Middle frontal gyrus (tissue), 1 donor: ENCODE data around the gene KLRF1.

Experiments
- DNase-seq: peaks from one replicate; pipeline ENCODE4 v3.0.0-alpha.2; 2015; ENCODE audit warnings: low spot score; ENCODE audit errors: extremely low spot score

Gene KLRF1, protein sequence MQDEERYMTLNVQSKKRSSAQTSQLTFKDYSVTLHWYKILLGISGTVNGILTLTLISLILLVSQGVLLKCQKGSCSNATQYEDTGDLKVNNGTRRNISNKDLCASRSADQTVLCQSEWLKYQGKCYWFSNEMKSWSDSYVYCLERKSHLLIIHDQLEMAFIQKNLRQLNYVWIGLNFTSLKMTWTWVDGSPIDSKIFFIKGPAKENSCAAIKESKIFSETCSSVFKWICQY

DNA sequence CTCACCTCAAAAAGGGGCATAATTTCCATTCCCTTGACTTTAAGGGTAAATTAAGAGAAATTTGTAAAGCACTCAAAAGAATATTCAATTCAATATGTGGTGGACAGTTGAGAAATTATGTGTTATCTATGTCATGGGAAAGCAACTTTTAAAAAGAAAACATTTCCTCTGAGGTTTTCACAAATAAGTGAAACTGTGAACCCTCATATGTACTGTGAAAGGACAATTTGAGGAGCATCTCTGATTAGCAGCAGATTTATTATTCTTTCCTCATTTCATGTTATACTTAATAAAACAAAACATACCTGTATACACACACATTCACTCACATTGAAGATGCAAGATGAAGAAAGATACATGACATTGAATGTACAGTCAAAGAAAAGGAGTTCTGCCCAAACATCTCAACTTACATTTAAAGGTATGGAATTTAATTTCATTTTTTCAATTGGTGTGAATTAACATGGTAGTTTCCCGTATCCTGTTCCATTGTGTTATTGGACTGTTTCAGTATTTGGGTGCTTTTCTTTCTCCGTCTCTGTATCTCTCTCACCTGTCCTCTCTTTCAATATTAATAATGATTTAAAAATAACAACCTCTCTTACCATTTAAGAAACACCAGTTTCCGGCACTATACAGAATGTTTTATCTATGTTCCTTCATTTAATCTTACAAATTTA is at the start of gene KLRF1:
KLRF1 (plus strand) TSS at position 273 of the 680 bp plus-strand sequence; CDS start at position 337, 64 bp downstream.
- no peak for DNase-seq

DNA sequence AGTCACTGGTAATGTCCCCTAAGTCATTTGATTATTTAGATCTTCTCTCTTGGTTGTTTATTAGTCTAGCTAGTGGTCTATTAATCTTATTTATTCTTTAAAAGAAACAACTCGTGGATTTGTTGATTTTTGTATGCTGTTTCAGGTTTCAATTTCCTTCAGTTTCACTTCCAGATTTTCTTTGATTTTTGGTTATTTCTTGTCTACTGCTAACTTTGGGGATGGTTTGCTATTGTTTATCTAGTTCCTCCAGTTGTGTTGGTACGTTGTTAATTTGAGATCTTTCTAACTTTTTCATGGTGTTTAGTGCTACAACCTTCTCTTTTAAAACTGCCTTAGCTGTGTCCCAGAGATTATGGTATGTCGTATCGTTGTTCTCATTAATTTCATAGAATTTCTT is 48.1 kb upstream of the KLRF1 start:
- DNase-seq: no peak

DNA sequence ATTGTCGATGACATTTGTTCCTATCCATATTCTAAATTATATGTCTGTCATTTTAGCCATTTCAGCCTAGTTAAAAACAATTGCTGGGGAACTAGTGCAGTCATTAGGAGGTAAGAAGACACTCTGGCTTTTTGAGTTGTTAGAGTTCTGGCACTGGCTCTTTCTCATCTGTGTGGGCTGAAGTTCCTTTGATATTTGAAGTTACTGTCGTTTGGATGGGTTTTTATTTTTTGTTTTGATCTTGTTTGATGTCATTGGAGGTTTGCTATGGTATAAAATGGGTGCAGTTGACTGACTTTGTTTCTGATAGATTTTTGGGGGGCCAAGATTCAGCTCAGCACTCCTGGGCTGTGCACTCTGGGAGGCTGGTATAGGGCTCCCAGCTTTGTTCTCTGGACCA is 45.9 kb upstream of the KLRF1 start:
- DNase-seq: no peak

DNA sequence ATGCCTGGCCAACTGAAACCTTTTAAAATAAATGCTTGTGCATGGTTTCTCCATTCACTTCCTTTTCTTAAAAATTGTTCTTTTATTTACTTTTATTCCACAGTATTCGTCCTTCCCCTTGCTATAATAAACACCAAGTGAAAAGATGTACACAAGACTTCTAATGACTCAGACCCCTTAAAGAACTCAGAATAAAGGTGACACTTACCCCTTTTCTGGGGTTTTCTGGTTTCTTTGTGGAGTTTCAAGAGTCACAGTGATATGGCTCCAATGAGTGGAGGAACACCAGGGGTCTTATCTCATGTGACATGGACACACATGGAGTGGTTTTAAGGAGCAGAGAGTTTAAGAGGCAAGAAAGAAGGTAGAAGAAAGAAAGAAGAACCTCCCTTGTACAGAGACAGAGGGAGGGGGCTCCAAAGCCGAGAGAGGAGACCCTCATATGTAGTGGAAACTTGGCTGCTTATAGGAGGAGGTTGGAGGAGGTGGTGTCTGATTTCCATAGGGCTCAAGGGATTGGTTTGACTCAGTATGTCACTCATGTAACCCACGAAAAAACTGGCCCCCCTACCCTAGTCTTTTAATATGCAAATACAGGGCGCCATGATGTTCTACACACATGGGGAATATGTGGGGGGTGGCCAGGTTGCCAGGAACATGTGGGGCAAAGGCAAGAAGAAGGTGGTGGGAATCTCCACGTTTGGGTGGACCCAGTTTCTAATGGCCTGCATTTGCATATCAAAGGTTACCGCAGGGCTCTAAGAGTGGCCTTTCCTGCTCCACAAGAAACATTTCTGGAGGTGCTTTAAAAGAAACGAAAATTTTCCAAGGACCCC is 44.5 kb upstream of the KLRF1 start:
- DNase-seq: no peak

DNA sequence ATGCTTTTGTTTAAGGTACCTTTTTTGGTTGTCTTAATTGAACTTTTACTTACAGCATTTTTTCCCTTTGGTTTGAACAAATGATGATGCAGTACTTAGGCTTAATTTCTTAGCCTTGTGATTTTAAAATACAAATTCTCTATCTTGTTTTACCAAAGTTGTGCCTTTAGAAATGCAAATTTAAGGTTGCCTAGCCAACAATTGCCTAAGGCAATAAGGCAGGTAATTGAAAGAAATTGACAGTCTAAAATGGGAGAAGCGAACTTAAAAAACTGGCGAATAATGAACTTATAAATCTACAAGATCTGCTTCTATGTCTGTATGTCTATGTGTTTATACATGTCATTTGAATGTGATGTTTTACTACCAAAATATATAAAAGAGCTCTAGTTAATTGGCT is 43.0 kb upstream of the KLRF1 start:
- no peak for DNase-seq

DNA sequence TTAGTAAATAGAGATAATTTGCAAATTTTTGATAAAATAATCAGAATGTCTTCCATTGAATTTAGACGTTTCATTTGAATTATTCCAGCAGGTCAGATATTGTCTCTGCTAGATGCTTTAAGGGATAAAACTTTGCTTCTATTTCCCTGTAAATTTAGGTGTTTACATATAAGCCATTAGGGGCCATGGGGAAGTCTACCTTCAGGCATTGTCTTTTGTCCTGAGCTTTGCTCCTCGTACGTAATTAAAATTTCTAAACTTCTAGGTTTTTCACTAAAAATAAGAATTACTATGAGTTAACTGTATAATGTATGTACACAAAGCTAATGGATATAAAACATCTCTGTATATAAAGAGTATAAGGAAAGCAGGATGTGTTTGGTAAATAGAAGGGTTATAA is 42.5 kb upstream of the KLRF1 start:
- DNase-seq: no peak

DNA sequence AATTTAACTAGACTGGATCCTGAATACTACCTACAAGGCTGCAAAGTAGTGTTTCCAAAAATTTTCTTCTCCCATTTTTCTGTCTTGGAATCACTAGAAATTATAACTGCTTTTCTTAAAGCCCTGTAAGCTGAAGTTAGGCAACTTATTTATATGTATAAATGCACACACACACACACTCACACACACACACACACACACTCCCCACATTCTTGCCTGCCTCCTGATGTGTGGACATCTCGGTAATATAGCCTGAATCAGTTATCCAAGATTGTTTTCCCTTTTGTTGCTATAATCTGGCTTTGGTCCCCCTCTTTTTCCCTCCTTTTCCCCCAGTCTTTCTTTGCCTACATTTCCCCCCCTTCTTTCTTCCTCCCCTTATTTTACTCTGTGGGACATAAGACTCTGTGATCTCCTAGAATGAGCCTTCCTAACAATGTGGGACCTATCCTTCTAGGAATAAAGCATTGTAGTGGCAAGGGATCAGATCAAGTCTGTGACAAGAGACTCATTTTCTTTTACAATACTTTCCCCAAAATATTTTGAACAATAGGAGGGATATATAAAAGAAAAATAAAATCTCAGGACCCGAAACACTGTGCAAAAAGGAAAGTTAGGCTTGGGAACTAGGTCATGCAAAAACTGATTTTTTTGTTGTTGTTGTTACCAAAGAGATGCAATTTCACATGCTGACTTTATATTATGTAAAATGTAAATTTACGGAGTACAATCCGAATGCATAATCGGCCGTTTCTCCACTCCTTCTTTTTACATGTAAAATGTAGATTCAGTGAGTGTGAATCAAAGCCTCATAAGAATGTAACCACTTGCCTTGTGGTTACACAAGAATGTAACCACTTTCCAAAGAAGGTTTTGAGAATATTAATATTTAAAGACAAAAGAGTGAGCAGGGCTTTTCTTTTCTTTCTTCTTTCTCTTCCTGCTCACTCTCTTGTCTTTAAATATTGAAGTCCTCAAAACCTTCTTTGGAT is 40.3 kb upstream of the KLRF1 start:
- no peak for DNase-seq

DNA sequence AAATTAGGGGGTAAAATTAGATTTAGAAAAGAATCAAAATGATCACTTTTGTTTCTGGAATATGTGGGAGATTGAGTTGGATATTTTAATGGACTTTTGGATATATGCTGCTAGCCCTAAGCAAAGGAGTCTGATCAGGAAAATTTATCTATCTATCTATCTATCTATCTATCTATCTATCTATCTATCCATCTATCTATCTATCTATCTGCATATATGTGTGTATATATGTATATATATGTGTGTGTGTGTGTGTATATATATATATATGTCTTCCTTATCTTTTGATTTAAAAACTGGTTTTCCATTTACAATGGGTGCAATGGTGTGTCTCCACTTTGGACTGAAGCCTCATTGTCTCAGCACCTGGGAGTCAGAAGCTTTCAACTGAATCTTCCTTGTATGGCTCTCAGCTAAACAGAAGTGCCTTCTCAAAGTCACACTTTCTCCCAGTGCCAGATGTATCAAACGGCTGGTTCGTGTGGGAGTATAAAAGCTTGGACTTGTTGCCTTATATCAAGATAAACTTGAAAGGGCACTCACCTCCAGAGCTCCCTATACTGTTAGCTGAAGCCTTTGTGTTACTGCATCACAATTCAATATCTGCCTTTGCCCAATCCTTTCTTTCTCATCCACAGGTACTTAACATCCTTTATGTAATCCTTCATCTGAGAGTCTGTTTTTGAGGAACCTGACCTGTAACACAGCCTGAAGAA is 34.9 kb upstream of the KLRF1 start:
- no peak for DNase-seq

DNA sequence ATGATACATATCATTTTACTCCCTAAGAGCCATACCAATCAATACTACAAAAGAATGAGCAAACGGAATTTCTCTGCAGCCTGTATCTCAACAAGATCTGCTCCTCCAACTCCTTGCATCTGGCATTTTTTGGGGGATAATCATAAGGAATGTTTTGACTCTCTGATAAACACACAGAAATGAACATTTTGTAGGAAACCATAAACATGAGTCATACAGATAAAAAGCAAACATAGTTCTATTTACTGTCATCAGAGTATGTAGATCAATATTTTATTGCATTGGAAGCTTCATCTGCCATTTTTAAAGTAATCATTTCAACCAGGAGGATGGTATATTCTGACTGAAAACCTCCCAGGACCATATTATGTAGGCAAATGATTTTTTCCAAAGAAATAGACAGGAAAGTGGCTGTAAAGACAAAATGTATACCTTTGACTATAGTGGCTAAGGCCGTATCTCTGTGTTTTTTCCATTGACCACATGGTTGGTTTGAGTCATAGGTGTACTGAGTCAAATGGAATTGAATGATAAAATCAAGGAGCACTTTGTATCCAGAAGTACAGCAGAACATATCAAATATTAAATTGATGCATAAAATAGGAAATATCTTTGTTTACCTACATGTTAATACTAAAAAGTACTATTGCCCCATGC is 34.2 kb upstream of the KLRF1 start:
- DNase-seq: no peak

DNA sequence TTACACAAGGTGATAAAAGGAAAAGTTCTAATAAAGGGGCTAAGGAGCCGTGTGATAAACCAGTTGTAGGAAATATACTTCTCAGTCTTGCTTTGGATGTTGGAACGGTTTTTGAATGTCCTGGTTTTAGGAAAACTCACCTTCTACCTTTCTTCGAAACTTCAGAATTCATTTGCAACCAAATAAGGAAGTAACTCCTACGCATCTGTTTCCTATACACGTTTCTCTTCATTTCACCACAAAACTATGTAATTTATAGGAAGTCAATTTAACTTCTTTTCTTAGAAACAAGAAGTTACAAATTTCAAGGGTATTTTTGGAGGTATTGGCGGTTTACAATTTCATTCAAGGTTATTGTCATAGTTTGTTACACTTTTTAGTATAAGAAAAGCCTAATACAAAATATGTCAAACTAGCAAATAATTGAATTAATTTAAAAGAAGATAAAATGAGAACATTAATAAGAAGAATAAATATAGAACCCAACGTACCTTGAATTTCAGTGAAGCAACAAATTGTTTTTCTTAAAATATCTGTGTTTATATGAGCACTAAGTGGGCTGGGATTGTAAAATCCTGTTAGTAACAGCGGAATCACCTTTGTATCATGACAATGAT is 33.4 kb upstream of the KLRF1 start:
- DNase-seq: no peak

DNA sequence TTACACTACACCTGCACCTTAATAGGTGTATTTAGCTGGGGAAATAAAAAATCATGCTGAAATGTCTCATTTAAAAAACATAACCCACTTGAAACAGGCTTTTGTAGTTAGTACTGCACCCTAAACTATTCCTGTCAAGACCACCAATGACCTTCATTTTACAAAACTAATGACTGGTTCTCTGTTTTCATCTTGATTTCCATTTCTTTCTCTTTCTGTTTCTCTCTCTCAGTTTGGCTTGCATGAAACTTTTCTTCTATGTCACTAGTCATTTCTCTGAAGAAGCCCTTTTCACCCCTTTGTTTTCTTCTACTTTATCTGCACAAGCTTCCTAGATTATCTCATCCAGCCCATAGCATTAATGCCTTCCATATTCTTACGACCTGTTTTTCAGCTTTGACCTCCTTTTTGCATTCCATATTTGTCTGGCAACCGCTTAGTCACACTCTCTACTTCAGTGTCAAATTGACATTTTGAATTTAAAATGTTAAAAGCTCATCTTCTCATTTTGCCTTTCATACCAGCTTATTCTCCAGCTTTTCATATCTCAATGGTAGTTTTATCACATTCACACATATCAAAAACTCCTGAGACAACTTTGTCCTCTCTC is 32.7 kb upstream of the KLRF1 start:
- DNase-seq: no peak

DNA sequence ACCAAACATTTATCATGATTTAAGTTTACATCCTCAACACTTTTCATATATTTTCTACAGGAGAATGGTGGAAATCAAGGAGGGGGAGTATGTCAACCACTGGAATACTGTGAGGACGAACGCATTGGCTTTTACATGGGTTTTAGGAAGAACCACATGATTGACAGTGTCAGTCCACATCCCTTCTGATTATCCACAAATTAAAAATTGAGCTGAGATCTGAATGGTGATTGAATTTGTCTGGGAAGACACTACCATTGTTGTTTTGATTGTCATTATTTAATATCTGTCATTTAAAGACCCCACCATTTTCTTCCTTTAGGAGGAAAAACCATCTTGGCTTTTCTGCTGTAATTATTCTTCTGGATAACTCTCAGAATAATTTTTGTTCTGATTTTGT is 31.3 kb upstream of the KLRF1 start:
- no peak for DNase-seq

DNA sequence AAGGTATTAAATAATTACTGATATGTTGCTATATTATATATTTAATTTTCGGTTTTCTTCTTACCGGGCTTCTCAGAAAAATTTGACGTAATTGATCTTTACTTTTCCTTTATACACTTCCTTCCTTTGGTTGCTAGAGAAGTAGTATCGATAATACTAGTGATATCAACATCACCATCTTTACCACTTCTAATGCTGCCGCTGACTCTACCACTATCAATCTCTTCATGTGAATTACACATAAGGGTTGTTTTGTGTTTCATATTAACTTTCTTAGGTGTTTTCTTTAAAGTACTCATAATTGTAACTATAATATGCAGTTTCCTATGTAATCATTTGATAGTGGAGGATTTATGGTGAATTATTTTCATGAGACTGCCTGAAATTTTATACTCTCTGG is 30.9 kb upstream of the KLRF1 start:
- DNase-seq: no peak

DNA sequence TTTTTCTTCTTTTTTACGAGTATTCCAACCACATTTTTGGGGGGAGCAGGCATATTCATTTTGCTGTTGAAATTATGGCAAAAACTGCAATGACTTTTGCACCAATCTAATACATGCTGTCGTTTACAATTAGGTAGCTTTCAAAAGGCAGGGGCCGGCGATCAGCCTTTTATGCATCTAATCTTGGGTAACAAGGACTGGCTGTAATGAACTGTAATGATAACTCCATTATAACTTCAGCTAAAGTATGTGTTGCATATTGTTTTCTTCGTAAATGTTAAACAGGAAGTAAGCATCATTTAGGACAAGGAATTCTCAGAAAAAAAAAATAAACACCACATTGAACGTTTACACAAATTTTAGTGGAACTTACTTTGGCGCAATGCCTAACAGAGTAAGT is 30.3 kb upstream of the KLRF1 start:
- no peak for DNase-seq

DNA sequence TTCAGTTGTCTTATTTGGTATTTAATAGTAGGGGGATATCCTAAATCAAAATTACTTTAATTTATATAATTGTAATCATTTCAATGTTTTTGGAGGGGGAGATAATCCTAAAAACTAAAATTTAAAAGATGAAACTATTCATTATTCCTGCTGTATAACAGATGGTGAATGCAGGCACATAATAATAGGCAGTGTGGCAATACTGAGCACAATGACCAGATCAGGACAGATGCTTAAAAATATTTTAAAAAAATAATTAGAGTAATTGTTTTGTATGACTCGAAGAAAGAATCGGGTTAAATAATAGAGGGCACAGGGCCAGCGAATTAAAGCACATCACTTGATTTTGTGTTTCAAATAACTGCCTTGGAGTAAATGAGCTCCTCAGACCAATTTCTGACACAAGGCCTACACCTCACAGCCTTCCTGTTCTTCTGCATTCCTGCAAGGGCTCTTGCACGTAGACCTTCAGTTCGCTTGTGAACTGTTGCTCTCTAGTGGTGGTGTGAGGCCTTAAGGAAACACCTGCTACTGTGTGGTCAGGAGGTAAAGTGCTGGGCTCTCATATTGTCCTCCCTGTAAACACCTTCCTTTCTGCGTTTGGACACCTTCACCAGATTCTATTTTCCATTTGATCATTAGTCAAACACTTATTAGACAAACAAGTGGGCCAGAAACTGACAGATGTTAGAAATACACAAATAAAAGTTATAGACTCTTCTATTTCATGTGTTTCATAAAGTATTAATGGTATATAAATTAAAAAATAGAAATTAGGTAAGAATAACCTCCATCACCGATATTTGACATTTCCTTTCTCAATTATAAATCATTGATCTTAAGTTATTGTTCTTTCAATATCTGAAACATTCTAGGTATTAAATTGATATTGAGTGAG is 29.3 kb upstream of the KLRF1 start:
- no peak for DNase-seq

DNA sequence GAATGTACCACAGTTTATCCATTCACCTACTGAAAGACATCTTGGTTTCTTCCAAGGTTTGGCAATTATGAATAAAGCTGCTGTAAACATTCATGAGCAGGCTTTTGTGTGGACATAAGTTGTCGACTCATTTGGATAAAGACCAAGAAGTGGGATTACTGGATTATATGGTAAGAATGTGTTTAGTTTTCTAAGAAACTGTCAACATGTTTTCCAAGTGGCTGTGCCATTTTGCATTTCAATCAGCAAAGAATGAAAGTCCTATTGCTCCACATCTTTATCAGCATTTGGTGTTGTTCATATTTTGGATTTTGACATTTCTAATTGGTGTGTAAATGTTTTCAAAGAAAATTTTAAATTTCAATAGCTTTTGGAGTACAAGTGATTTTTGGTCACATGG is 27.3 kb upstream of the KLRF1 start:
- DNase-seq: no peak

DNA sequence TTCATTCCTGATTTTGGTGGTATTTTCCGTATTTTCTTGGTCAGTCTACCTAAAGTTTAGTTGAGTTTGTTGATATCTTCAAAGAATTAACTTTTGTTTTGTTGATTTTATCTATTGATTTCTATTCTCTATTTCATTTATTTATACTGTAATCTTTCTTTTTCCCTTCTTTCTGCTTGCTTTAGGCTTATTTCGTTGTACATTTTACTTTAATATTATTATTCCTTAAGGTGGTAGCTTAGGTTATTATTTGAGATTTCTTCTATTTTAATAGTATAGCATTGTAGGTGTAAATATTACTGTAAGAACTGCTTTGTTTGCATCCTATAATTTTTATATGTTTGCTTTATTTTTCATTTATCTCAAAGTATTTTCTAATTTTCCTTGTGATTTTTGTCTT is 21.4 kb upstream of the KLRF1 start:
- no peak for DNase-seq

DNA sequence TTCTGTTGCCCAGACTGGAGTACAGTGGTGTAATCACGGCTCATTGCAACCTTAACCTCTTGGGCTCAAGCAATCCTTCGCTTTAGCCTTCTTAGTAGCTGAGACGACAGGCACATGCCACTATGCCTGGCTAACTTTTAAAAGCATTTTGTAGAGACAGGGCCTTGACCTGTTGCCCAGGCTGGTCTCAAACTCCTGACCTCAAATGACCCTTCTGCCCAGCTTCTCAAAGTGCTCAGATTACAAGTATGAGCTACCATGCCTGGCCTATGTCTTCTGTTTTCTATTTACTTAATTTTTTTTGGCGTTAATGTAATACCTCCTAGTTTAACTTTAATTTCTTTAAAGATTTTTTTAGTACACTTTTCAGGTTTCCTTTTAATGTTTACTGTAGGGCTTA is 20.6 kb upstream of the KLRF1 start:
- no peak for DNase-seq
